ENCODE data around the gene SEMA3C.
A peak's percentile ranks its signal among the peaks of the same experiment; 100 is the strongest.

Gene SEMA3C

DNA sequence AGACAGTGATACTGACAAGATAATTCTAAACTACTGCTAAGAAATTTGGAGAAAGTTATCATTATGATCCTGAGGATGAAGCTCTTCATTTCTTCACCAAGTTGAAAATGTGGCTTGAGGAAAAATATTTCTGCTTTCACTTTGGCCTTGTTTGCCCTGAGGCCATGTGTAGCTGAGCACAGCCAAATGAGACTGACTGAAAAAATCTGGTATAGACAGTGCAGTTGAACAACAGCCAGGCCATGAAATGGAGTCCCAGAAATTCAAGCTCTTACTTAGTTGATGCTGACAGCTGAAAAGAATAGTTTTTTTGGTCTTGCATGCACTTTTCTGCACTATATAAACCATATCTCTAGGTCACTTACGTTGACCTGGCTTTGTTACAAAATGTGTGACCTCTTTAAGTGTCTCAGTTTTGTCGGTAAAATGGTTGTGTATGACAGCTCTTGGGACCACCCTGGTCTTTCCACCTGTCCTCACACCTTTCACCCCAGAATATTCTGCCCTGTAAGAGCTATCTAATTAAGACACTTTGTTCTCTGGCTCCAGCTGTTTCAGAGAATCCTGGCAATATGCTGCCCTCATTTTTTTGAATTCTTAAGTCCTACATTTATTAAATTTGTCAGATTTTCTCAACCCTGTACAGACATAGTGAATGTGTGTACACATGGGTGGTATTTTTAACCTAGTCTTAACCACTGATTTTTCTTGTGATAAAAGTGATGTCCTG lies 189.1 kb downstream of the SEMA3C start:
- Histone ChIP-seq H3K27me3 (ENCODE audit: insufficient read depth, poor library complexity, severe bottlenecking) (no peaks in the 10 kb centered on the region), H3K4me3 (ENCODE audit: severe bottlenecking) (no peak overlapping the region), H3K9me3 (ENCODE audit: severe bottlenecking) (no peaks in the 10 kb centered on the region), H3K27ac (ENCODE audit: poor library complexity, severe bottlenecking) (no peak overlapping the region), H3K36me3 (ENCODE audit: low read depth) (no peaks in the 10 kb centered on the region), H3K4me1 (ENCODE audit: insufficient read depth, poor library complexity, severe bottlenecking) (no peaks in the 10 kb centered on the region)
- ATAC-seq (ENCODE audit: low read depth) (0 out of 3 replicates have a peak, but pooled peaks have one; percentile 40), DNase-seq (ENCODE audit: low spot score) (no peak)
- TF ChIP-seq, protein P1, sequence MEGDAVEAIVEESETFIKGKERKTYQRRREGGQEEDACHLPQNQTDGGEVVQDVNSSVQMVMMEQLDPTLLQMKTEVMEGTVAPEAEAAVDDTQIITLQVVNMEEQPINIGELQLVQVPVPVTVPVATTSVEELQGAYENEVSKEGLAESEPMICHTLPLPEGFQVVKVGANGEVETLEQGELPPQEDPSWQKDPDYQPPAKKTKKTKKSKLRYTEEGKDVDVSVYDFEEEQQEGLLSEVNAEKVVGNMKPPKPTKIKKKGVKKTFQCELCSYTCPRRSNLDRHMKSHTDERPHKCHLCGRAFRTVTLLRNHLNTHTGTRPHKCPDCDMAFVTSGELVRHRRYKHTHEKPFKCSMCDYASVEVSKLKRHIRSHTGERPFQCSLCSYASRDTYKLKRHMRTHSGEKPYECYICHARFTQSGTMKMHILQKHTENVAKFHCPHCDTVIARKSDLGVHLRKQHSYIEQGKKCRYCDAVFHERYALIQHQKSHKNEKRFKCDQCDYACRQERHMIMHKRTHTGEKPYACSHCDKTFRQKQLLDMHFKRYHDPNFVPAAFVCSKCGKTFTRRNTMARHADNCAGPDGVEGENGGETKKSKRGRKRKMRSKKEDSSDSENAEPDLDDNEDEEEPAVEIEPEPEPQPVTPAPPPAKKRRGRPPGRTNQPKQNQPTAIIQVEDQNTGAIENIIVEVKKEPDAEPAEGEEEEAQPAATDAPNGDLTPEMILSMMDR (IDR thresholded peaks at IDR 0.05; ENCODE audit: poor library complexity, severe bottlenecking) = no peak

- H3K27ac ChIP-seq (ENCODE audit: poor library complexity, severe bottlenecking) = no peak overlapping the region
- no peaks in the 10 kb centered on the region for H3K27me3 ChIP-seq (ENCODE audit: insufficient read depth, poor library complexity, severe bottlenecking)
- H3K4me3 ChIP-seq (ENCODE audit: severe bottlenecking) = no peak overlapping the region
- ATAC-seq (ENCODE audit: low read depth) = no peak
- H3K4me1 ChIP-seq (ENCODE audit: insufficient read depth, poor library complexity, severe bottlenecking) = peaks cover 22% of the 10 kb centered on the region
- H3K36me3 ChIP-seq (ENCODE audit: low read depth) = no peaks in the 10 kb centered on the region
- H3K9me3 ChIP-seq (ENCODE audit: severe bottlenecking) = no peaks in the 10 kb centered on the region
- TF ChIP-seq, protein P1 (IDR thresholded peaks at IDR 0.05; ENCODE audit: poor library complexity, severe bottlenecking) = no peak
- no peak for DNase-seq (ENCODE audit: low spot score)
These were observed 192.2 kb downstream of the SEMA3C start for GRCh38 chr7:80726666-80727065.

DNA sequence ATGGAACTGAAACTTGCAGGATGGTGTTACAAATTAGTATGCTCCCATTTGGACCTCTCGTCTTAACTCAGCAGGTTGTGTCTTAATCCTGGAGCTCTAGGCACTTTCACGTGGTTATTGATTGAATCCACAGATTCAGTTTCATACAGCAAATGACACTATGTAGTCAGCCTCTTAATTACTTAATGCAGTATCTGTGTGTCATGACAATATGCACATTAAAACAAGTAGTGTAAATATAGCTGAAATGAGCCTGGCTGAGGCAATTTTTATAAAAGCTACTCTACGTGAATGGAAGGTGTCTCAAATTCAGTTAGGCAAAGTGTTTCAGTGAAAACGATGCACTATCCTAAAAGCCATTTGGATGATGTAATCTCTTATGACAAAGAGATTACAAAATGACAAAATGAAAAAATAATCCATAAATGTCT lies 193.7 kb downstream of the SEMA3C start:
- no peak for ATAC-seq (ENCODE audit: low read depth)
- no peak overlapping the region for H3K4me3 ChIP-seq (ENCODE audit: severe bottlenecking)
- TF ChIP-seq, protein P1 (IDR thresholded peaks at IDR 0.05; ENCODE audit: poor library complexity, severe bottlenecking) = no peak
- no peak overlapping the region for H3K27ac ChIP-seq (ENCODE audit: poor library complexity, severe bottlenecking)
- peaks cover 31% of the 10 kb centered on the region for H3K4me1 ChIP-seq (ENCODE audit: insufficient read depth, poor library complexity, severe bottlenecking)
- no peaks in the 10 kb centered on the region for H3K9me3 ChIP-seq (ENCODE audit: severe bottlenecking)
- DNase-seq (ENCODE audit: low spot score) = no peak
- no peaks in the 10 kb centered on the region for H3K27me3 ChIP-seq (ENCODE audit: insufficient read depth, poor library complexity, severe bottlenecking)
- H3K36me3 ChIP-seq (ENCODE audit: low read depth) = no peaks in the 10 kb centered on the region

DNA sequence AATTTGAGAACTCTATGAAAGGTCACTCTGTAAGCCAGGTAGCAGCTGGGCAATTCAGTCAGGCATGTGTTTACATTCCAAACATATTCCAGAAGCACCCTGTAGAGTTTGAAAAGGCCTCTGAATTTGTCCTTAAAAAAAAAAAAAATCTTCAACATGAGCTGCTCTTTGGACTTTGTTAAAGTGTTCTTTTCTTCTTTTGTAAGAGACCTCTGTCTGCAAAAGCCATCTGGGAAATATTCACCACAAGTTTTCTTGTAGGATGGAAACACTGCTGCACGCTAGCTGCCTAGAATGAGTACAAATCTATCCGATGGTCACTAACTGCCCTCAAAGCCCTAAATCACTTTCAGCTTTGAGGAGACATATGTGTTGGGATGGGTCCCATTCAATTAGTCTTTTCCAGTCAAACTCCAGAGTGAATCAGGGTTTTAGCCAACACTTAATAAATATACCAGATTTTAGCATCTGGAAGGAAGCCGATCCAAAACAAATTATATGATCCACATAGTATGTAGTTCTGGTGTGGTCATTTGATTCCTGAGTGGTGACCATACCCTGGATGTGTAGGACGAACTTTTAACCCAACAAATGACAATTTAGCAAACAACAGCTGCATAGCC lies 194.5 kb downstream of the SEMA3C start:
- DNase-seq (ENCODE audit: low spot score) = no peak
- no peaks in the 10 kb centered on the region for H3K36me3 ChIP-seq (ENCODE audit: low read depth)
- H3K27me3 ChIP-seq (ENCODE audit: insufficient read depth, poor library complexity, severe bottlenecking) = no peaks in the 10 kb centered on the region
- H3K4me1 ChIP-seq (ENCODE audit: insufficient read depth, poor library complexity, severe bottlenecking) = peaks cover 31% of the 10 kb centered on the region
- H3K27ac ChIP-seq (ENCODE audit: poor library complexity, severe bottlenecking) = peak overlapping the region; percentile 99
- TF ChIP-seq, protein P1 (IDR thresholded peaks at IDR 0.05; ENCODE audit: poor library complexity, severe bottlenecking) = no peak
- no peak for ATAC-seq (ENCODE audit: low read depth)
- no peaks in the 10 kb centered on the region for H3K9me3 ChIP-seq (ENCODE audit: severe bottlenecking)
- no peak overlapping the region for H3K4me3 ChIP-seq (ENCODE audit: severe bottlenecking)
